OCI-LY3 (cell line): ENCODE data around the gene IL18RAP.

Source experiments
- CTCF ChIP-seq: fragments of 200-600, 300-600 bp; sonication (generic); IDR thresholded peaks from 2 replicates; pipeline ENCODE4 v1.5.1; 2014; ENCODE audit warnings: antibody characterized with exemption, low read length, low read depth
- EZH2phosphoT487 ChIP-seq: fragments of 200-600 bp; shearing (Covaris generic); IDR thresholded peaks from 2 replicates; pipeline ENCODE4 v1.6.1; 2018; ENCODE audit warnings: antibody characterized with exemption, mixed run types, low read depth

GRCh38 chr2:102437122-102437521 is 14.2 kb downstream of the IL18RAP start:
- TF ChIP-seq CTCF (no peak), EZH2phosphoT487 (no peak)
